Activated T-cell treated with anti-CD3 and anti-CD28 coated beads, Interleukin-2, amount 50 U/mL, for 72 hours (primary cell): Measurements from ENCODE around the gene TOM1L2. TPM values are rescaled to one million over a fixed set of nuclear protein-coding genes. Genes with fewer than 3 reads are reported as not detected.

Experiments
- ATAC-seq, 2 donors: fragments of 150-1000 bp; cut with Tn5 transposase; replicated peaks in 1 of 2; 2 replicates each; pipeline ENCODE4 v1.10.0; 2021; ENCODE audit warnings: moderate library complexity in 2 of 2, mild to moderate bottlenecking in 1 of 2
- DNase-seq, 2 donors: peaks; one replicate each; pipeline ENCODE4 v3.0.0; 2021 to 2022; ENCODE audit warnings: mixed read lengths in 1 of 2
- H3K27ac Mint-ChIP-seq: one replicate; pipeline ENCODE4 v1.8.0; 2022; ENCODE audit warnings: mild to moderate bottlenecking, moderate library complexity, mixed read lengths
- H3K27me3 Mint-ChIP-seq: one replicate; pipeline ENCODE4 v1.8.0; 2022; ENCODE audit warnings: low read depth, mixed read lengths
- H3K36me3 Mint-ChIP-seq, 2 donors: one replicate each; pipeline ENCODE4 v1.8.0; 2022; ENCODE audit warnings: mixed read lengths in 2 of 2, mild to moderate bottlenecking in 1 of 2; ENCODE audit not compliant: insufficient read depth in 2 of 2
- H3K4me1 Mint-ChIP-seq: one replicate; pipeline ENCODE4 v1.8.0; 2022; ENCODE audit warnings: low read depth, mixed read lengths
- H3K4me3 Mint-ChIP-seq, 2 donors: one replicate each; pipeline ENCODE4 v1.8.0; 2022; ENCODE audit warnings: mild to moderate bottlenecking in 2 of 2, mixed read lengths in 2 of 2, moderate library complexity in 2 of 2
- H3K9me3 Mint-ChIP-seq, 2 donors: one replicate each; pipeline ENCODE4 v1.8.0; 2022; ENCODE audit warnings: mixed read lengths in 2 of 2
- total RNA-seq, 2 donors: library from RNA; stranded (reverse); gene quantifications; one replicate each; pipeline ENCODE4 v1.2.3, GENCODE V29; 2022

The TOM1L2 gene
- total RNA-seq, 2 donors from 2014 or later, result 23.7 to 26.9 TPM

DNA sequence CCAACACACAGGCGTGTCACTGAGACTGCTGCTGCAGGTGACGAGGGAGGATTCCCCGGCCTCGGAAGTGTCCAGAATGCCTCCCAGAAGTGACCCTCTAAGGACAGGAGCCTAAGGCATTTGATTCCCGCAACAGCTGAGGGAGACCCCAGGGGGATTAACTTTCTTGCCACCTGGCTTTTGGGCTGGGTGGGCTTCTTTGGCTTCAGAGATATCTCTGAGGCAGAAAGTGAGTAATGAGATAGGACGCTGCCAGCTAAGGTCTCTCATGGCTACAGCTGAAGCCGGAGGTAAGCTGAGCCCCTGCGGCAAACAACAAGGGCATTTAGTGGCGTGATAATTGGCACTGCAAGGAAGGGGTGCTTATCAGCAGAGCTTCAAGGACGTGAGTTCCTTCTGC is 17.4 kb upstream of the TOM1L2 start:
- H3K4me3 Mint-ChIP-seq, result no peak overlapping the region
- no peaks in the 10 kb centered on the region for H3K27me3 Mint-ChIP-seq
- H3K36me3 Mint-ChIP-seq, result no peaks in the 10 kb centered on the region
- H3K9me3 Mint-ChIP-seq, result no peaks in the 10 kb centered on the region
- H3K27ac Mint-ChIP-seq, result no peak overlapping the region
- ATAC-seq, result no peak
- no peak for DNase-seq
- H3K4me1 Mint-ChIP-seq, result no peaks in the 10 kb centered on the region

DNA sequence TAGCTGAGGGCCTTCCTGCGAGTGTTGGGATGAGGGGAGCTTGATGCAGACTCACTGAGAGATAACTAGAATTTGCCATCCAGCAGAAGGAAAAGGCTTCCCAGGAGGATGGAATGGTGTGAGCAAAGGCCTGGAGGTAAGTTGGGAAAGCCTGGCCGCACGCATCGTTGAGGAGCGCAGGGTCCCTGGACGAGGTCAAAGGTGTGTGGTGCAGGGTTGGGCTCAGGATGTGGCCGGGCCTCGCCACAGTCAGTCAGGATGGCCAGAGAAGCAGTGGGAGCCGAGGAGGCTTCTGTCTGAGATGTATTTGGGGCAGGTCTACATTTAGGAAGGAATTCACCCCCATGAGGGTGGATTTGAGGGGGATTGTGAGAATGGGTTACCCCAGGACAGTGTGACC is 16.9 kb upstream of the TOM1L2 start:
- DNase-seq, result no peak
- Mint-ChIP-seq H3K9me3 (no peaks in the 10 kb centered on the region), H3K27me3 (no peaks in the 10 kb centered on the region), H3K4me1 (no peaks in the 10 kb centered on the region), H3K27ac (no peak overlapping the region), H3K36me3 (no peaks in the 10 kb centered on the region), H3K4me3 (no peak overlapping the region)
- ATAC-seq, result no peak

DNA sequence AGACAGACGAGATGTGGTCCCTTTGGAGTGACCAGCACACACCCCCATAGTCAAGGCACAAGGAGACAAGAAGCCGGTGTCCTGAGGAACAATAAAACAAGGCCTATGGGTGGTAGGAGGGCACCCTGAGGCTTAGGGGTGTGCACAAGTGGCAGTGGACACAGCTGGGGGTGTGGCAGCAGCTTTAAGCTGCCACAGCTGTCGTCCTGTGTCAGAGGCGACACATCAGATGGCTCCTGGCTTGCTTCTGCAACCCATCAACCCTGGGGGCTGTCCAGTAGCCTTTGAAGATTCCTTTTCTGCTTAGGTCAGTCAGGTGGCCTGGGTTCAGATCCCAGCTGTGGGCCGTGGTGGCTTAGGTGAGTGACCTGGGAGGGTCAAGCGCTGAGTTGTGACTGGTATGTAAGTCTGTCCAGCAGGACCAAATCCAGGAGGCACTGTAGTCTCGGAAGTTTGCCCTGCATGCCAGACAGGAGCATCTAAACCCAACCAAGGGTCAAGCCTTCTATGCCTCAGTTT is 16.3 kb upstream of the TOM1L2 start:
- no peak overlapping the region for H3K4me3 Mint-ChIP-seq
- no peaks in the 10 kb centered on the region for H3K36me3 Mint-ChIP-seq
- H3K27ac Mint-ChIP-seq, result no peak overlapping the region
- no peaks in the 10 kb centered on the region for H3K27me3 Mint-ChIP-seq
- ATAC-seq (no peak), DNase-seq (no peak)
- no peaks in the 10 kb centered on the region for H3K4me1 Mint-ChIP-seq
- no peaks in the 10 kb centered on the region for H3K9me3 Mint-ChIP-seq

DNA sequence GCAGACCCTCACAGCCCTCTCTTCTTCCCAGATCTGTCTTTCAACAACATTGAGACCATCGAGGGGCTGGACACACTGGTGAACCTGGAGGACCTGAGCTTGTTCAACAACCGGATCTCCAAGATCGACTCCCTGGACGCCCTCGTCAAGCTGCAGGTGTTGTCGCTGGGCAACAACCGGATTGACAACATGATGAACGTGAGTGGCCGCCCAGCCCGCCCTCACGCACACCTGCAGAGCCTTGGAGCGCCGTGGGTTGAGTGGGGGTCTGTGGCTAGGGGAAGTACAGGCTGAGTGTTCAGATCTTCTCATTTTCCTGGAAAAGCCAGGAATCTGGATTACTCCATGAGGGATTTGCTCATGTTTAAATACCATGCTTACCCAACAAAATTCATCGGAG is 15.7 kb upstream of the TOM1L2 start:
- no peaks in the 10 kb centered on the region for H3K36me3 Mint-ChIP-seq
- no peaks in the 10 kb centered on the region for H3K27me3 Mint-ChIP-seq
- DNase-seq (no peak), ATAC-seq (no peak)
- no peak overlapping the region for H3K4me3 Mint-ChIP-seq
- H3K4me1 Mint-ChIP-seq, result no peaks in the 10 kb centered on the region
- no peaks in the 10 kb centered on the region for H3K9me3 Mint-ChIP-seq
- no peak overlapping the region for H3K27ac Mint-ChIP-seq

DNA sequence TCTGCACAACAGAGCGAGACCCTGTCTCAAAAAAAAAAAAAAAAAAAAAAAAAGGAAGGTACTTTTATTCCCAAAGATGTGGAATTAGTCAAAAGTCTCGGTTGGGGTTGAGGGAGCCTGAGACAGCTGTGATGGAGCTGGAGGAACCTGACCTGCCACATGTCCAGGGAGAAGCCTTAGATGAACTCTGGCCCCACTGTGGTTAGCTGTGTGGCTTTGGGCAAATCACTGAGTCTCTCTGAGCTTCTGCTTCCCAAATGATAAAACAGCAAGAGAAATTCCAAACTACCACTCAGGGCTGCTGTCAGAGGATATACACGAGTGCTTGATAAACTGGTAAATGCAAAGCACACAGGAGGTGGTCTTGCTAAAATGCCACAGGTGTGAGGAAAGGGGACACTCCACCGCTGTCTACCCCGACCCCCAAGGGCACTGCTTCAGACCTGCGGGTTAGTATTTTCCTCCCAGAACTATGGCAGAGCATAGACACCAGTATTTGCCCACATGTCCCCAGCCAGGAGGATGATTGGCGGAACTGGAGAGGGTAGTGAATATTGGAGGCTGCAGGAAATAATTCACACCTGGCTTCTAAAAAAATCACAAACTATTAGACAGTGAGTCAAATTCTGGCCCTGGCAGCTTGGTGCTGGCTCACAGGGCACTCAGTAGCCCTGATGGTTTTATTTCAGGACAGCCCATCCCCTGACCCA is 15.1 kb upstream of the TOM1L2 start:
- DNase-seq (no peak), ATAC-seq (no peak)
- Mint-ChIP-seq H3K4me3 (no peak overlapping the region), H3K27ac (no peak overlapping the region), H3K9me3 (no peaks in the 10 kb centered on the region), H3K36me3 (no peaks in the 10 kb centered on the region), H3K4me1 (no peaks in the 10 kb centered on the region), H3K27me3 (no peaks in the 10 kb centered on the region)

DNA sequence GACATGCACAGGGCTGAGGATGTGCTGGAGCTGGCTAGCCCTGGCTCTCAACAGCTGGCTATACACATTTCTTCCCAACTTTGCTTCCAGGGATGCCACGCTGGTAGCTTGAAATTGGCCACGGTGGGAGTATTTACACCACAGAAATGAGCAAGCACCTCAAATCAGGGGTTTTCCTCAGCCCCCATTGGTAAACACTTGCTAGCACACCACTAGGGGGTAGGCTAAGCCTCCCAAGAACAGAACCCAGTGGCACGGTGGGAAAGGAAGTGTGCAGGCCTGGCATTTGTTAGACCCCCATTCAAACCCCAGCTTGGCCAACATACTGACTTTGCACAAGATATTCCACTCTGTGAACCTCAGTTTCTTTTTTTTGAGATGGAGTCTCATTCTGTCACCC is 13.4 kb upstream of the TOM1L2 start:
- Mint-ChIP-seq H3K36me3 (no peaks in the 10 kb centered on the region), H3K4me3 (no peak overlapping the region), H3K27me3 (no peaks in the 10 kb centered on the region), H3K9me3 (no peaks in the 10 kb centered on the region), H3K4me1 (no peaks in the 10 kb centered on the region), H3K27ac (no peak overlapping the region)
- ATAC-seq (peak; percentile 72 to 78), DNase-seq (peak; percentile 9 to 16)

DNA sequence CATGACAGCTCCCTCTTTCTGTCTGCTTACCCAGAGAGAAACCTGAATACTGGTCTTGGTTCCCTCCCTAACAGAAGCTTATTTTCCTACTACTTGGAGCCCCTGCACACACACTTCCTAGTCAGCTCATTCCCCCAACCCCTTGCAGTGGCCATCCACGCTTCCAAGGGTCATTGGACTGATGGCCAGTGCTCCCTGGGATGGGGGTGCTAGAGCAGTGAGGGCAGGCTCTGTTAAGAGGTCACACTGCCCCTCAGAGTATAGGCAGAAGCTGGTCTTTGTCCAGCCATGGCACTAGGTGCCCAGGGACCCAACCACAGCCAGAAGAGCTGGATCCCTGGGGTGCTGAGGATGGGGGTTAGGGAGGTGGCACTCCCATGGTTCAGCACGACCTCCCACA is 13.0 kb upstream of the TOM1L2 start:
- no peaks in the 10 kb centered on the region for H3K36me3 Mint-ChIP-seq
- H3K9me3 Mint-ChIP-seq, result no peaks in the 10 kb centered on the region
- no peak for DNase-seq
- H3K27ac Mint-ChIP-seq, result no peak overlapping the region
- H3K4me1 Mint-ChIP-seq, result no peaks in the 10 kb centered on the region
- no peak for ATAC-seq
- H3K27me3 Mint-ChIP-seq, result no peaks in the 10 kb centered on the region
- H3K4me3 Mint-ChIP-seq, result no peak overlapping the region

DNA sequence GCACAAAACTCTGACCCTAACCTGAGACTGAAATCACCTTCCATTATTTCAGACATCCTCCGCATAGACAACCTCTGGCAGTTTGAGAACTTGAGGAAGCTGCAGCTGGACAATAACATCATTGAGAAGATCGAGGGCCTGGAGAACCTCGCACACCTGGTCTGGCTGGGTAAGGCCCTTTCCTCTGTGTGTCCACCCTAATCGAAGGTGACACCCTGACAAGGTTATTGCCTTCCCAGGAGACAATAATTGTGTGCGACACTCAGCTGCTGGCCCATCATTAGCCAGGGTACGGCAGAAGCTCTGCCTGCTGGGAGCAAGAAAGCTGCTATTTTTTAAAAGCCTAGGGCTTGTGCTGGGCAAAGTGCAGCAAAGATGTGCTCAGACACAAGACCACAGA is 11.6 kb upstream of the TOM1L2 start:
- no peaks in the 10 kb centered on the region for H3K27me3 Mint-ChIP-seq
- DNase-seq (no peak), ATAC-seq (no peak)
- no peak overlapping the region for H3K4me3 Mint-ChIP-seq
- no peaks in the 10 kb centered on the region for H3K9me3 Mint-ChIP-seq
- H3K4me1 Mint-ChIP-seq, result no peaks in the 10 kb centered on the region
- no peak overlapping the region for H3K27ac Mint-ChIP-seq
- H3K36me3 Mint-ChIP-seq, result no peaks in the 10 kb centered on the region

DNA sequence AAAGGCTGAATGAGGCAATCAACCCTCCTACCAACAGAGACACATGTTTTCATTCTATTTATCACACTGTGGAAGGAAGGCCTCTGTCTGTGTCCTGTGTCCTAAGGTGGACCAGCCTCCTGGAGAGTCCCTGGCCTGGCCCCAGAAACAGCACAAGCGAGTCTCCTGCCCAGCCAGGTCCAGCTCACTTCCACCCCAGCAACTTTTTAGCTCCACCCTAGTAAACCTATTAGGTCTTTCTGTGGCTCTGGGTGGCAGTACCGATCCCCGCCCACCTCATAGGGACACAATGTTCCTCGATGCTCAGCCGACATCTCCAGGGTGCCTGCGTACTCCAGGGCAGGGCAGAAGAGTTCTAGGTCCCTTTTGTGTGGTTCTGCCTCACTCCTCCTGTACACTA is 11.2 kb upstream of the TOM1L2 start:
- H3K36me3 Mint-ChIP-seq, result no peaks in the 10 kb centered on the region
- DNase-seq (no peak), ATAC-seq (no peak)
- H3K27ac Mint-ChIP-seq, result no peak overlapping the region
- H3K9me3 Mint-ChIP-seq, result no peaks in the 10 kb centered on the region
- H3K27me3 Mint-ChIP-seq, result no peaks in the 10 kb centered on the region
- H3K4me1 Mint-ChIP-seq, result no peaks in the 10 kb centered on the region
- no peak overlapping the region for H3K4me3 Mint-ChIP-seq

DNA sequence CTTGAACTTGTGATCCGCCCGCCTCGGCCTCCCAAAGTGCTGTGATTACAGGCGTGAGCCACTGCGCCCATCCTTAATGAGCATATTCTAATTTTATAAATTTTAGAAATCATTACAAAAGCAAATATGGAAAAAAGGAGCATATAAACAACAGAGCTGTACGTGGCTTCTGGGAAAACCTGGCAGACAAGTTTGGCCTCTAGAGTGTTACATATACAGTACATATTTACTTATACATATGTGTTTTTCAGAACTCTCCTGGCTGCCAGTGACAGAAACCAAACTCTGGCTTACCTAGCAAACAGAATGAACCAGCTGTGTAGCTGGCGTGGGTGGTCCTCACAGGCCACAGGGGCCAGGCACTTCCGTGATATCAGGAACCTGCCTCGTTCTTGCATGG is 10.6 kb upstream of the TOM1L2 start:
- no peaks in the 10 kb centered on the region for H3K9me3 Mint-ChIP-seq
- no peak overlapping the region for H3K27ac Mint-ChIP-seq
- H3K27me3 Mint-ChIP-seq, result no peaks in the 10 kb centered on the region
- H3K4me3 Mint-ChIP-seq, result no peak overlapping the region
- no peak for DNase-seq
- no peaks in the 10 kb centered on the region for H3K36me3 Mint-ChIP-seq
- no peaks in the 10 kb centered on the region for H3K4me1 Mint-ChIP-seq
- ATAC-seq, result no peak

DNA sequence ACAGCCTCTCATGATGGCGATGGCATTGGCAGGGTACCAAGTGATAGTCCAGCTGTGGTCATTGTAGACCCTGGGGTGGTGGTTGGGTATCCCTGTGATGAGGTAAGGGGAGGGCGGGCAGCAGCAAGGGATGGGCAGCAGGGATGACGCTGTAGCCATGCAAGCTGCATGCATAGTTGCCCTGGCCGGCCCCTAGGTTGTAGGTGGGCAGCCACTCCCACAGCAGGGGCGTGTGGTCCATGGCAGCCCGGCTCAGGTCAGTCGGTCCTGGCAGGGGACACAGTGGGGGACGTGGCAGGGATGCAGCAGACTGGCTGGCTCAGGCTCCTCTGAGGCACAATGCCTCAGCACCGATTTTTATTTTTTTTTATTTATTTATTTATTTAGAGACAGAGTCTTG is 9.1 kb upstream of the TOM1L2 start:
- ATAC-seq, result no peak
- Mint-ChIP-seq H3K27ac (no peak overlapping the region), H3K9me3 (no peaks in the 10 kb centered on the region), H3K36me3 (no peaks in the 10 kb centered on the region), H3K4me3 (no peak overlapping the region), H3K4me1 (no peaks in the 10 kb centered on the region), H3K27me3 (no peaks in the 10 kb centered on the region)
- DNase-seq, result no peak

DNA sequence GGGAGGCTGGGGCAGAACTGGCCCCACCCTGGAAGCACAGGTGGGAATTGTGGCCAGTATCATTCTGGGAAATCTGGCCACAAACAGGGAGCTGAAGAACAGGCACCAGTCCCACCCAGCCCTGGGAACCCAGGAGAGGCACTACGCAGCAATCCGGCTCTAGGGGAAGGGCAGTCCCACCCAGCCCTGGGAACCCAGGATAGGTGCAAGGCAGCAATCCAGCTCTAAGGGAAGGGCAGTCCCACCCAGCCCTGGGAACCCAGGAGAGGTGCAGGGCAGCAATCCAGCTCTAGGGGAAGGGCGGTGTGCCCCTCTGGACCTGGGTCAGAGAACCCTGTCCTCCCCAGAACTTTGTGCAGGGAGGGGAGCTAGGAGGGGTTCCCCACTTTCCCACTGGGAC is 7.6 kb upstream of the TOM1L2 start:
- H3K27ac Mint-ChIP-seq, result no peak overlapping the region
- no peaks in the 10 kb centered on the region for H3K9me3 Mint-ChIP-seq
- ATAC-seq (no peak), DNase-seq (no peak)
- peaks cover 5% of the 10 kb centered on the region for H3K4me1 Mint-ChIP-seq
- no peak overlapping the region for H3K4me3 Mint-ChIP-seq
- H3K27me3 Mint-ChIP-seq, result no peaks in the 10 kb centered on the region
- no peaks in the 10 kb centered on the region for H3K36me3 Mint-ChIP-seq

DNA sequence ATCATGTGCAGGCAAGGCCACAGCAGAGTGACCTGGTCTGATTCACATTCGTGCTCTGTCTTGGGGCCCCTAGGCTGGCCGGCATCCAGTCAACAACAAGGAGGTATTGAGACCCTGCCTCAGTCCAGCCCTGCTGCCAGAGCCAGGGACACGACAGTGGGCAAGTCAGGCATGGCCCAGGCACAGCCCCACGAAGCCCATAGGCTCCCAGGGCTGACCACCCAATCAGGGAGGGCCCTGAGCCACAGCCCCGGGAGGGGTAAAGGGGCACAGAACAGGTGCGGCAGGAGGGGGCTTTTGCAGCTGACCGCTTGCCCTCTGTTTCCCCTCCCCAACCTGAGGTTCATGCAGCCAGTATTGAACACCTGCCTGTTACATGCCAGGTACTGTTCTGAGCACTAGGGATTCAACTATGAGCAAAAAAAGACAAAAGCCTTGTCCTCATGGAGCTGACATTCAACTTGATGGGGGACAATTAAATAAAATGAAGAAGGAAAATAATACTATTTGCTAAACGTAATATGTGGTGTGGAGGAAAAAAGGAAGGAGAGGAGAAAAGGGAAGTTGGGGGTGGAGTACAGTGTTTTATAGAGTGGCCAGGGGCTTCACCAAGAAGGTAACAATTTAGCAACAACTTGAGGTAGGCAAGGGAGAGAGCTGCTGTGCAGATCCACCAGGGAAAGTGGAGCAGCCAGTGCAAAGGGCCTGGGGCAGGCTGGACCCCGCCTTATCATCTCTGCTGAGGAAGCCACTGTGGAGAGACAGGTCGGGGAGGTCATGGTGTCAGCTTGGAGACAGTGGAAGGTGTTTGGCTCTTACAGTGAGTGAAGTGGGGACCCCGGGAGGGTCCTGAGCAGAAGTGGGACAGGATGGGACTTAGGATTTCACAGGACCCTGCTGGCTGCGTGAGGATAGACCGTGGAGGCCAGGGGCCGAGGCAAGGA is 6.6 kb upstream of the TOM1L2 start:
- H3K36me3 Mint-ChIP-seq, result no peaks in the 10 kb centered on the region
- H3K4me1 Mint-ChIP-seq, result peaks cover 5% of the 10 kb centered on the region
- DNase-seq, result no peak
- no peak for ATAC-seq
- no peak overlapping the region for H3K27ac Mint-ChIP-seq
- no peak overlapping the region for H3K4me3 Mint-ChIP-seq
- H3K27me3 Mint-ChIP-seq, result no peaks in the 10 kb centered on the region
- H3K9me3 Mint-ChIP-seq, result no peaks in the 10 kb centered on the region
